Measurements from ENCODE around the gene KDM6A. TPM values are rescaled to one million over a fixed set of nuclear protein-coding genes. Genes with fewer than 3 reads are reported as not detected.

Gene KDM6A
- total RNA-seq, 1 experiment from 2014 or later = 24.0 TPM

DNA sequence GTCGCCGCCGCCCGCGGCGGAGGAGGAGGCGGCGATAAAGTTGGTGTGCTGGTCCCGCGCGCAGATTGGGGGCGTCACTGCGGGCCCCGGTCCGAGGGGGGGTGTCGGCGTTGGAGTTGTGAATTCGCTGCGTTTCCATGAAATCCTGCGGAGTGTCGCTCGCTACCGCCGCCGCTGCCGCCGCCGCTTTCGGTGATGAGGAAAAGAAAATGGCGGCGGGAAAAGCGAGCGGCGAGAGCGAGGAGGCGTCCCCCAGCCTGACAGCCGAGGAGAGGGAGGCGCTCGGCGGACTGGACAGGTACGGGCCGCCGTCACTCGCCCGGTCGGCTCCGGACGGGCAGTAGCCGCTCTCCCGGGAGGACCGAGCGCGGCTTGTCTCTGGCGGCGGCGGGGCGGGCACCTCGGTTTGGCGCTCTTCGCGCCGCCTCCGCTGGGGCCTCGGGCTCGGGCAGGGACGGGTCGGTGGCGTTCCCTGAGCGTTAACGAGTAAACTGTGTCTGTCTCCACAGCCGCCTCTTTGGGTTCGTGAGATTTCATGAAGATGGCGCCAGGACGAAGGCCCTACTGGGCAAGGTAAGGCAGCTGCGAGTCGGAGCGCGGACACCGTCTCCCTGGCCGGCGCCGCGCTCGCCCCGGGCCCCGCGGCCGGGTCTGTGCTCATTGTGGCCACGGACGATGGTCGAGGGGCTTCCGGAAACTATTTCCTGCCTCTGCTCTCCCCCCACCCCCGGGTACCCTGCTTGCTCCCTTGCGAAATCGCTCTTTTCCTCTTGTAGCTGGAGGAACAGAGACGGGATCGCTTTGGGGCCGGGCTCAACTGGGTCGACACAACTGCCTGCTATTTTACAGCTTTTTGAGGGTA lies 658 bp downstream of the KDM6A start:
- no peaks in the 10 kb centered on the region for H3K9me3 ChIP-seq (ENCODE audit: control insufficient read depth, insufficient read depth, low read depth, low read length)
- ChIA-PET CTCF (no interaction called here), POLR2A (interaction anchor here (0.5 kb wide), 1 partner anchor 8 kb away, joined by 3 read pairs; no protein-coding TSS in a partner anchor)
- ATAC-seq (peak; percentile 17; the same call in 1 of the 2 replicates), DNase-seq (ENCODE audit: low read depth, low spot score) (no peak)
- H3K27me3 ChIP-seq (ENCODE audit: control insufficient read depth, insufficient read depth, low read length) = no peaks in the 10 kb centered on the region
- in situ Hi-C loops (cut with HindIII; ENCODE audit: low pct_unique_long_range_greater_than_20kb, low sequenced_read_pairs) = no loop called here
- peak overlapping the region; percentile 81 to 89 for H3K4me3 ChIP-seq (ENCODE audit: low read depth in 2 of 2, low read length in 2 of 2)
- BruUV-seq (replicated peaks) = no TSS peak
- intact Hi-C loops (cut with micrococcal nuclease; ENCODE audit: unreplicated experiment) = loop anchor here (10.0 kb wide), 1 partner anchor 191 kb away; no protein-coding TSS in a partner anchor
- TF ChIP-seq SIN3A (IDR thresholded peaks at IDR 0.05; ENCODE audit: borderline replicate concordance, insufficient read depth, low read depth, low read length) = 0 out of 2 replicates have a peak, but pooled peaks have one; percentile 27
- TF ChIP-seq, protein P1, sequence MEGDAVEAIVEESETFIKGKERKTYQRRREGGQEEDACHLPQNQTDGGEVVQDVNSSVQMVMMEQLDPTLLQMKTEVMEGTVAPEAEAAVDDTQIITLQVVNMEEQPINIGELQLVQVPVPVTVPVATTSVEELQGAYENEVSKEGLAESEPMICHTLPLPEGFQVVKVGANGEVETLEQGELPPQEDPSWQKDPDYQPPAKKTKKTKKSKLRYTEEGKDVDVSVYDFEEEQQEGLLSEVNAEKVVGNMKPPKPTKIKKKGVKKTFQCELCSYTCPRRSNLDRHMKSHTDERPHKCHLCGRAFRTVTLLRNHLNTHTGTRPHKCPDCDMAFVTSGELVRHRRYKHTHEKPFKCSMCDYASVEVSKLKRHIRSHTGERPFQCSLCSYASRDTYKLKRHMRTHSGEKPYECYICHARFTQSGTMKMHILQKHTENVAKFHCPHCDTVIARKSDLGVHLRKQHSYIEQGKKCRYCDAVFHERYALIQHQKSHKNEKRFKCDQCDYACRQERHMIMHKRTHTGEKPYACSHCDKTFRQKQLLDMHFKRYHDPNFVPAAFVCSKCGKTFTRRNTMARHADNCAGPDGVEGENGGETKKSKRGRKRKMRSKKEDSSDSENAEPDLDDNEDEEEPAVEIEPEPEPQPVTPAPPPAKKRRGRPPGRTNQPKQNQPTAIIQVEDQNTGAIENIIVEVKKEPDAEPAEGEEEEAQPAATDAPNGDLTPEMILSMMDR (IDR thresholded peaks at IDR 0.05) = peak; percentile 23; the same call in 1 of the 2 replicates
- TF ChIP-seq, protein P2, sequence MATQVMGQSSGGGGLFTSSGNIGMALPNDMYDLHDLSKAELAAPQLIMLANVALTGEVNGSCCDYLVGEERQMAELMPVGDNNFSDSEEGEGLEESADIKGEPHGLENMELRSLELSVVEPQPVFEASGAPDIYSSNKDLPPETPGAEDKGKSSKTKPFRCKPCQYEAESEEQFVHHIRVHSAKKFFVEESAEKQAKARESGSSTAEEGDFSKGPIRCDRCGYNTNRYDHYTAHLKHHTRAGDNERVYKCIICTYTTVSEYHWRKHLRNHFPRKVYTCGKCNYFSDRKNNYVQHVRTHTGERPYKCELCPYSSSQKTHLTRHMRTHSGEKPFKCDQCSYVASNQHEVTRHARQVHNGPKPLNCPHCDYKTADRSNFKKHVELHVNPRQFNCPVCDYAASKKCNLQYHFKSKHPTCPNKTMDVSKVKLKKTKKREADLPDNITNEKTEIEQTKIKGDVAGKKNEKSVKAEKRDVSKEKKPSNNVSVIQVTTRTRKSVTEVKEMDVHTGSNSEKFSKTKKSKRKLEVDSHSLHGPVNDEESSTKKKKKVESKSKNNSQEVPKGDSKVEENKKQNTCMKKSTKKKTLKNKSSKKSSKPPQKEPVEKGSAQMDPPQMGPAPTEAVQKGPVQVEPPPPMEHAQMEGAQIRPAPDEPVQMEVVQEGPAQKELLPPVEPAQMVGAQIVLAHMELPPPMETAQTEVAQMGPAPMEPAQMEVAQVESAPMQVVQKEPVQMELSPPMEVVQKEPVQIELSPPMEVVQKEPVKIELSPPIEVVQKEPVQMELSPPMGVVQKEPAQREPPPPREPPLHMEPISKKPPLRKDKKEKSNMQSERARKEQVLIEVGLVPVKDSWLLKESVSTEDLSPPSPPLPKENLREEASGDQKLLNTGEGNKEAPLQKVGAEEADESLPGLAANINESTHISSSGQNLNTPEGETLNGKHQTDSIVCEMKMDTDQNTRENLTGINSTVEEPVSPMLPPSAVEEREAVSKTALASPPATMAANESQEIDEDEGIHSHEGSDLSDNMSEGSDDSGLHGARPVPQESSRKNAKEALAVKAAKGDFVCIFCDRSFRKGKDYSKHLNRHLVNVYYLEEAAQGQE (IDR thresholded peaks at IDR 0.05; ENCODE audit: insufficient read depth in 1 of 2, low read depth in 2 of 2, low read length in 1 of 2) = no peak
- H3K36me3 ChIP-seq (ENCODE audit: control insufficient read depth, insufficient read depth, low read length) = no peaks in the 10 kb centered on the region; the same call in 1 of the 2 replicates
- peak overlapping the region; percentile 93 for H3K27ac ChIP-seq (ENCODE audit: low read length)
- peaks cover 8% of the 10 kb centered on the region for H3K4me1 ChIP-seq (ENCODE audit: control insufficient read depth, insufficient read depth, low read length)

DNA sequence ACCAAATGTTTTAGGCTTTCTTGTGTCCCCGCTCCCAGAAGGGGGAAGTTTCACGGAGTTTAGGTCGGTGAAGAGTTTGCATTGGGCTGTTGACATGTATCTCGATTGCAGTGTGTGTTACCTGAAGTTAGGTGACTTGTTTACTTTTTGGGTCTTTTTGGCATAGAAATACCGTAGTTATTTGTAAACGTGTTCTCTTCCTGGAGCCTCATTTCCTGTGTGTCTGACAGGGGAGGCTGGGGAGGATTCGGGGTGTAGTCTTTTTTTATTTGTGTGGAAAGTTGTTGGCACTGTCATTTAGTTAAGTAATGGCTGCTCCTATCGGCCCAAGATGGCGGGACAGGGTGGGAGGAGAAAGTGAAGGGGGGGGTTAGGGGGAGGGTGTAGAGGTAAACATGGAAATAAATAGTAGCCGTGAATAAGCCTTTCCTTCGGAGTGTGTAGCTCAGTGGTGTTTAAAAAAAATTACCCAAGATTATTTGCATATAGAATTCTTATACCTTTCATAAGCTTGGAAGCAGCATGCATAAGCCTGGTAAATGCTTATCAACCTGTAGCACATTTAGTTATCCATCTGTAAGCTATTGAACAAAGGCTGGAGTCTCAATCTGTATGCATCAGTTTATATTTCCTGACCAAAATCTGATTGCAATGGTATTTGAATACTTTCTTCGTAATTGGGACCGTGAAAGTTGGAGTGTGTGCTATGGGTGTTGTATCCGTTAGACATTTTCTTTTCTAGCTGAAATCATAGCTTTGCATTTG lies 1.6 kb downstream of the KDM6A start:
- in situ Hi-C loops (cut with HindIII; ENCODE audit: low pct_unique_long_range_greater_than_20kb, low sequenced_read_pairs) (no loop called here), intact Hi-C loops (cut with micrococcal nuclease; ENCODE audit: unreplicated experiment) (loop anchor here (10.0 kb wide), 1 partner anchor 190 kb away; no protein-coding TSS in a partner anchor)
- DNase-seq (ENCODE audit: low read depth, low spot score) (no peak), ATAC-seq (peak; percentile 42; the same call in 1 of the 2 replicates)
- POLR2A ChIA-PET = no interaction called here
- peak overlapping the region; percentile 81 to 89 for H3K4me3 ChIP-seq (ENCODE audit: low read depth in 2 of 2, low read length in 2 of 2)
- CTCF ChIA-PET = no interaction called here
- peak overlapping the region; percentile 93 for H3K27ac ChIP-seq (ENCODE audit: low read length)
- H3K27me3 ChIP-seq (ENCODE audit: control insufficient read depth, insufficient read depth, low read length) = no peaks in the 10 kb centered on the region
- H3K4me1 ChIP-seq (ENCODE audit: control insufficient read depth, insufficient read depth, low read length) = peaks cover 8% of the 10 kb centered on the region
- H3K36me3 ChIP-seq (ENCODE audit: control insufficient read depth, insufficient read depth, low read length) = no peaks in the 10 kb centered on the region; the same call in 1 of the 2 replicates
- TSS peak; percentile 71 for BruUV-seq (replicated peaks)
- no peak for TF ChIP-seq SIN3A (IDR thresholded peaks at IDR 0.05; ENCODE audit: borderline replicate concordance, insufficient read depth, low read depth, low read length)
- TF ChIP-seq TCF7L2 (IDR thresholded peaks at IDR 0.05; ENCODE audit: low read depth, low read length) = no peak
- TF ChIP-seq POLR2AphosphoS5 (IDR thresholded peaks at IDR 0.05; ENCODE audit: low read depth, low read length) = no peak
- TF ChIP-seq, protein P2 (IDR thresholded peaks at IDR 0.05; ENCODE audit: insufficient read depth in 1 of 2, low read depth in 2 of 2, low read length in 1 of 2) = no peak
- TF ChIP-seq, protein P1 (IDR thresholded peaks at IDR 0.05) = no peak
- H3K9me3 ChIP-seq (ENCODE audit: control insufficient read depth, insufficient read depth, low read depth, low read length) = no peaks in the 10 kb centered on the region
